ENCODE results near the gene SLC35B4. TPM values are rescaled to one million over a fixed set of nuclear protein-coding genes. Genes with fewer than 3 reads are reported as not detected.

SLC35B4 gene
- total RNA-seq, 4 donors from 2014 or later: 6.5 to 20.5 (median 14.6) TPM

- Histone ChIP-seq H3K36me3 (no peaks in the 10 kb centered on the region), H3K4me1 (no peaks in the 10 kb centered on the region), H3K27ac (no peak overlapping the region), H3K27me3 (no peaks in the 10 kb centered on the region), H3K9me3 (no peaks in the 10 kb centered on the region), H3K4me3 (no peak overlapping the region)
- intact Hi-C loops (cut with DNase I; ENCODE audit: low total_unique reads): no loop called here
- no peak for DNase-seq
- TF ChIP-seq POLR2A (IDR thresholded peaks at IDR 0.05): no peak
- TF ChIP-seq CTCF (IDR thresholded peaks at IDR 0.05): no peak
Measured at GRCh38 chr7:134333943-134334342, 17.2 kb upstream of the SLC35B4 start.

- no peak for TF ChIP-seq CTCF (IDR thresholded peaks at IDR 0.05)
- no peak for TF ChIP-seq POLR2A (IDR thresholded peaks at IDR 0.05)
- intact Hi-C loops (cut with DNase I; ENCODE audit: low total_unique reads): no loop called here
- no peaks in the 10 kb centered on the region for H3K9me3 ChIP-seq
Measured at GRCh38 chr7:134332892-134333291, 16.2 kb upstream of the SLC35B4 start.

GRCh38 chr7:134331393-134331792, 14.7 kb upstream of the SLC35B4 start:
- no peaks in the 10 kb centered on the region for H3K4me1 ChIP-seq
- H3K9me3 ChIP-seq: no peaks in the 10 kb centered on the region
- intact Hi-C loops (cut with DNase I; ENCODE audit: low total_unique reads): no loop called here
- no peak for DNase-seq
- no peak overlapping the region for H3K4me3 ChIP-seq
- no peaks in the 10 kb centered on the region for H3K36me3 ChIP-seq
- no peak for TF ChIP-seq CTCF (IDR thresholded peaks at IDR 0.05)
- TF ChIP-seq POLR2A (IDR thresholded peaks at IDR 0.05): no peak
- H3K27me3 ChIP-seq: no peaks in the 10 kb centered on the region
- H3K27ac ChIP-seq: no peak overlapping the region

More at GRCh38 chr7:134332892-134333291, 16.2 kb upstream of the SLC35B4 start:
- no peak overlapping the region for H3K27ac ChIP-seq
- H3K36me3 ChIP-seq: no peaks in the 10 kb centered on the region
- no peaks in the 10 kb centered on the region for H3K27me3 ChIP-seq
- H3K4me1 ChIP-seq: no peaks in the 10 kb centered on the region
- no peak overlapping the region for H3K4me3 ChIP-seq
- DNase-seq: no peak

GRCh38 chr7:134330974-134331373, 14.2 kb upstream of the SLC35B4 start:
- intact Hi-C loops (cut with DNase I; ENCODE audit: low total_unique reads): no loop called here
- H3K9me3 ChIP-seq: no peaks in the 10 kb centered on the region
- H3K36me3 ChIP-seq: no peaks in the 10 kb centered on the region
- H3K4me3 ChIP-seq: no peak overlapping the region
- H3K4me1 ChIP-seq: no peaks in the 10 kb centered on the region
- no peak overlapping the region for H3K27ac ChIP-seq
- TF ChIP-seq POLR2A (IDR thresholded peaks at IDR 0.05) (no peak), CTCF (IDR thresholded peaks at IDR 0.05) (no peak)
- no peak for DNase-seq
- no peaks in the 10 kb centered on the region for H3K27me3 ChIP-seq

- intact Hi-C loops (cut with DNase I; ENCODE audit: low total_unique reads): no loop called here
- DNase-seq: no peak
- no peaks in the 10 kb centered on the region for H3K27me3 ChIP-seq
- TF ChIP-seq CTCF (IDR thresholded peaks at IDR 0.05) (no peak), POLR2A (IDR thresholded peaks at IDR 0.05) (no peak)
- H3K36me3 ChIP-seq: no peaks in the 10 kb centered on the region
- no peak overlapping the region for H3K4me3 ChIP-seq
- no peaks in the 10 kb centered on the region for H3K4me1 ChIP-seq
- H3K27ac ChIP-seq: no peak overlapping the region
- H3K9me3 ChIP-seq: no peaks in the 10 kb centered on the region
Measured at GRCh38 chr7:134329614-134330346, 13.1 kb upstream of the SLC35B4 start.

Measured in uterus (tissue), 4 donors.